ENCODE data around the gene TCF3. TPM values are rescaled to one million over a fixed set of nuclear protein-coding genes. Genes with fewer than 3 reads are reported as not detected.
"Not testable (repeated sequence)": the region's sequence is repeated elsewhere in the genome, so short reads cannot be mapped to it uniquely, and the experiment has no call there.

The TCF3 gene
- total RNA-seq, 2 experiments from 2014 or later: 518 to 811 TPM

GRCh38 chr19:1671716-1672037 is 19.3 kb upstream of the TCF3 start:
- peak overlapping the region; percentile 65 for H3K4me3 ChIP-seq (ENCODE audit: low read depth, low read length, poor library complexity, severe bottlenecking)
- no peaks in the 10 kb centered on the region for H3K79me2 ChIP-seq (ENCODE audit: insufficient read depth, low read depth, low read length)
- no peaks in the 10 kb centered on the region for H3K9me3 ChIP-seq (ENCODE audit: low read length)
- no peaks in the 10 kb centered on the region for H4K20me1 ChIP-seq (ENCODE audit: insufficient read depth, low read length)
- peak overlapping the region; percentile 98 for H3K27ac ChIP-seq (ENCODE audit: low read depth, low read length, poor library complexity, severe bottlenecking)
- no peaks in the 10 kb centered on the region for H3K9me2 ChIP-seq (ENCODE audit: insufficient read depth, low read length)
- H3K36me3 ChIP-seq (ENCODE audit: insufficient read depth, low read length): no peaks in the 10 kb centered on the region
- BruUV-seq (replicated peaks): no TSS peak
- TF ChIP-seq EZH2phosphoT487 (IDR thresholded peaks at IDR 0.05; ENCODE audit: borderline replicate concordance, low read depth, low read length): no peak
- peak overlapping the region; percentile 59 for H2AFZ ChIP-seq (ENCODE audit: low read length)
- peak; percentile 81 for DNase-seq (ENCODE audit: low spot score)
- peaks cover 61% of the 10 kb centered on the region for H3K4me1 ChIP-seq (ENCODE audit: insufficient read depth, low read length, poor library complexity, severe bottlenecking)
- POLR2A ChIA-PET: interaction anchor here (0.9 kb wide), 1 partner anchor 30 kb away, joined by 3 read pairs; no protein-coding TSS in a partner anchor
- intact Hi-C loops (cut with micrococcal nuclease; ENCODE audit: unreplicated experiment): loop anchor here (1.0 to 5.0 kb wide), 3 partner anchors 66 to 124 kb away; partner anchors contain the start of gene UQCR11
- CTCF ChIA-PET (ENCODE audit: unreplicated experiment): no interaction called here
- peak overlapping the region; percentile 76 for H3K4me2 ChIP-seq (ENCODE audit: low read length)

DNA sequence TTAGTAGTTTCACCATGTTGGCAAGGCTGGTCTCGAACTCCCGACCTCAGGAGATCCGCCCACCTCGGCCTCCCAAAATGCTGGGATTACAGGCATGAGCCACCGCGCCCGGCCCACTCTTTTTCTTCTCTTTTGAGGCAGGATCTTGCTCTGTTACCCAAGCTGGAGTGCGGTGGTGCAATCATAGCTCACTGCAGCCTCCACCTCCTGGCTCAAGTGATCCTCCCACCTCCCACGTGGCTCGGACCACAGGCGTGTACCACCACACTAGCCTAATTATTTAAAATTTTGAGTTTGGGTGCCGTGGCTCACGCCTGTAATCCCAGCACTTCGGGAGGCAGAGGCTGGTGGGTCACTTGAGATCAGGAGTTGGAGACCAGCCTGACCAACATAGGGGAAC is 18.3 kb upstream of the TCF3 start:
- POLR2A ChIA-PET: interaction anchor here (0.5 kb wide), 1 partner anchor 8 kb away, joined by 3 read pairs; no protein-coding TSS in a partner anchor
- BruUV-seq (replicated peaks); H3K79me2 ChIP-seq (ENCODE audit: insufficient read depth, low read depth, low read length); H3K9me2 ChIP-seq (ENCODE audit: insufficient read depth, low read length); DNase-seq (ENCODE audit: low spot score); H2AFZ ChIP-seq (ENCODE audit: low read length); CTCF ChIA-PET (ENCODE audit: unreplicated experiment); H4K20me1 ChIP-seq (ENCODE audit: insufficient read depth, low read length); H3K9me3 ChIP-seq (ENCODE audit: low read length); H3K36me3 ChIP-seq (ENCODE audit: insufficient read depth, low read length): not testable (repeated sequence)
- Histone ChIP-seq H3K4me2 (ENCODE audit: low read length) (peak overlapping the region; percentile 76), H3K4me3 (ENCODE audit: low read depth, low read length, poor library complexity, severe bottlenecking) (peak overlapping the region; percentile 65), H3K27ac (ENCODE audit: low read depth, low read length, poor library complexity, severe bottlenecking) (peak overlapping the region; percentile 98), H3K4me1 (ENCODE audit: insufficient read depth, low read length, poor library complexity, severe bottlenecking) (peaks cover 71% of the 10 kb centered on the region)
- intact Hi-C loops (cut with micrococcal nuclease; ENCODE audit: unreplicated experiment): loop anchor here (5.0 kb wide), 1 partner anchor 123 kb away; no protein-coding TSS in a partner anchor

GRCh38 chr19:1668486-1669270 is 16.3 kb upstream of the TCF3 start:
- H2AFZ ChIP-seq (ENCODE audit: low read length): no peak overlapping the region
- H3K27ac ChIP-seq (ENCODE audit: low read depth, low read length, poor library complexity, severe bottlenecking): peak overlapping the region; percentile 98
- H3K4me2 ChIP-seq (ENCODE audit: low read length): peak overlapping the region; percentile 98
- TF ChIP-seq EZH2phosphoT487 (IDR thresholded peaks at IDR 0.05; ENCODE audit: borderline replicate concordance, low read depth, low read length) (no peak), CTCF (conservative IDR thresholded peaks at IDR 0.05; ENCODE audit: low read length) (peak; percentile 20; the same call in 1 of the 2 replicates)
- H3K4me3 ChIP-seq (ENCODE audit: low read depth, low read length, poor library complexity, severe bottlenecking): peak overlapping the region; percentile 68
- H3K79me2 ChIP-seq (ENCODE audit: insufficient read depth, low read depth, low read length): no peaks in the 10 kb centered on the region
- TSS peak; percentile 94 for BruUV-seq (replicated peaks)
- H3K36me3 ChIP-seq (ENCODE audit: insufficient read depth, low read length): no peaks in the 10 kb centered on the region
- H3K9me3 ChIP-seq (ENCODE audit: low read length): no peaks in the 10 kb centered on the region
- DNase-seq (ENCODE audit: low spot score): peak; percentile 95
- H4K20me1 ChIP-seq (ENCODE audit: insufficient read depth, low read length): no peaks in the 10 kb centered on the region
- no peaks in the 10 kb centered on the region for H3K9me2 ChIP-seq (ENCODE audit: insufficient read depth, low read length)
- intact Hi-C loops (cut with micrococcal nuclease; ENCODE audit: unreplicated experiment): loop anchor here (5.0 kb wide), 2 partner anchors 76 to 419 kb away; partner anchors contain the start of gene MBD3
- H3K4me1 ChIP-seq (ENCODE audit: insufficient read depth, low read length, poor library complexity, severe bottlenecking): peaks cover 89% of the 10 kb centered on the region
- ChIA-PET CTCF (ENCODE audit: unreplicated experiment) (interaction anchor here (0.6 kb wide), 1 partner anchor 16 kb away, joined by 3 read pairs; the partner anchor contains the start of gene TCF3), POLR2A (interaction anchor here (0.6 to 1.3 kb wide), 4 partner anchors 9 to 105 kb away, joined by 3 to 6 read pairs (median 3); no protein-coding TSS in a partner anchor)
